Islet of Langerhans (tissue), 1 donor: ENCODE data around the gene SLC30A5.

Experiments used
- FAIRE-seq: peaks from one replicate; lab custom pipeline; 2011; peaks lifted over from hg19 to GRCh38; lab: Jason Lieb, UNC

Gene SLC30A5

GRCh38 chr5:69167929-69168328 is 74.1 kb downstream of the SLC30A5 start:
- FAIRE-seq = no peak

- no peak for FAIRE-seq
Measured at GRCh38 chr5:69170495-69170894, 76.7 kb downstream of the SLC30A5 start.

DNA sequence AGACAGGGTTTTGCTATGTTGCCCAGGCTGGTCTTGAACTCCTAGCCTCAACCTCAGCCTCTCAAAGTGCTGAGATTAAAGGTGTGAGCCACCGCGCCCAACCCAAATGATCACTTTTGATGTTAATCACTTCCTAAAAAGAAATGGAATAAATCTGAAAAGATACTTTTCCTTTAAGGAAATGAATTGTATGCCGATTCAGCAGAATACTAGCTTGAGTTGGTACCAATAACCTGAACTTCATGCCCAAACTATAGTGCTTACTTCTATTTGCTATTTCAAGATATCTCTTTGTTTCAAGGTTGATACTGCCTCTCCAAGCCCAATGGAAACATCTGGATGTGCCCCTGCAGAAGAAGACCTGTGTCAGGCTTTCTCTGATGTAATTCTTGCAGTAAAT is 77.2 kb downstream of the SLC30A5 start:
- FAIRE-seq = no peak
